HG02840 (cell line): ENCODE data around the gene TMUB2.
A peak's percentile ranks its signal among the peaks of the same experiment; 100 is the strongest.
"Not testable (repeated sequence)": the region's sequence is repeated elsewhere in the genome, so short reads cannot be mapped to it uniquely, and the experiment has no call there.

Source experiments
- ATAC-seq: cut with Tn5 transposase; IDR thresholded peaks from one replicate; pipeline ENCODE4 v1.9.1; 2021; ENCODE audit warnings: mild to moderate bottlenecking, moderate library complexity, moderate number of reproducible peaks; ENCODE audit not compliant: unreplicated experiment, low FRiP score

Gene TMUB2

DNA sequence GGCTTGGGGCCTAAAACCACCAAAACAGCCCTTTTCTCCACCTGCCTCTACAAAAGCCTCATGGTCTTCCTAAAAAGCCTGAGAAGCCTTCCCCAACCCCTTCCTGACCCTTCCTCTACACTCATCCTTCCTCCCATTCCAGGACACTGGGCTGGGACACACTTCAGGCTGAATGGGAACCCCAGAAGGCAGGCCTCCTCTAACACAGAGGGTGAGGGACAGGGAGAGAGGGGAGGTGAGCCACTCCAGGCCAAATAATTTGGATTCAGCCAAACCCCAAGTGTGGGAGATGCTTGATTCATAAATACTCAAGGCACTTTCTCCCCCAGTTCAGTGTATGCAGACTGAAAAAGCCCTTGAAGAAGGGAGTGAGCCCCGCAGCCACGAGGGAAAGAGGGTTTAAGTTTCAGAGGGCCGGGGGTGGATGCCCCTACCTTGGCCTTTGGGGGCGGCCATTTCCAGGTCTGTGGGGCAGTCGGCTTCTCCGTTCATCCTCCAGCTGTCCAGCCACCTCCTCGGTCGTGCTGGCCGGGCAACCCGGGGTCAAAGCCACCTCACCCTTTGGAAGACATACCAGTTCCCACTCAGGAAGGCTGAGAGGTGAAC lies 31.1 kb downstream of the TMUB2 start:
- no peak for ATAC-seq

DNA sequence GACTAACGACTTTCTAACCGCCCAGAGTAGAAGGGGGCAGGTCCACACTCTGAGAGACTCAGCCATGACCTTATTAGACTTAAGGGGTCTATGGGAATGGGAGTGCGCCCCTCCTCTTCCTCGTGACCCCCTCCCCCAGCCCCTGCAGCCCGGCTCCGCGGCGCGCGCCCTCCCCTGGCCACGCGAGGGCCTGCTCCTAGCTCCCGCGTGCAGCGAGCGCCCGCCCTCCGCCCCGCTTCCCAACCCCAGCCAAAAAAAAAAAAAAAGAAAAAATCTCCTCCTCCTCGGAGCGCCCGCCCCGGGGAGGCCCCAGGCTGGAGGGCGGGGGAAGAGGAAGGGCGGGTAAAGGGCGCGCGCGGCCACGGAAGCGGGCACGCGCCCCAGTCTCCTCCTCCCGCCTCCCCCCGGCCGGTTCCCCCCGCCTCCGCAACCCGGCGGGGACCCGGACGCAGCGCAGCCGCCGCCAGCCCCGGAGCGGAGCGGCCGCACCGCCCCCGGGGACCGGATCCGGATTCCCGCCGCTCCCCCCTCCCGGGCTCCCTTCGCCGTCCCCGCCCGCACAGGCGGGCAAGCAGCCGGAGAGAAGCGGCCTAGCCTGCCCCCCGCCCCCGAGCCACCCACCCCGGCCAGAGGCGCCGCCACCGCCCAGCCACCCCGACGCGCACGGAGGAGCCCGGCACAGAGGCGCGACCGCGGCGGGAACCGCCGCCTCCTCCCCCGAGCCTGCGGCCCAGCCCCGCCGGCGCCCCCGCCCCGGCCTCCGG lies 31.8 kb downstream of the TMUB2 start:
- peak; percentile 33 for ATAC-seq

DNA sequence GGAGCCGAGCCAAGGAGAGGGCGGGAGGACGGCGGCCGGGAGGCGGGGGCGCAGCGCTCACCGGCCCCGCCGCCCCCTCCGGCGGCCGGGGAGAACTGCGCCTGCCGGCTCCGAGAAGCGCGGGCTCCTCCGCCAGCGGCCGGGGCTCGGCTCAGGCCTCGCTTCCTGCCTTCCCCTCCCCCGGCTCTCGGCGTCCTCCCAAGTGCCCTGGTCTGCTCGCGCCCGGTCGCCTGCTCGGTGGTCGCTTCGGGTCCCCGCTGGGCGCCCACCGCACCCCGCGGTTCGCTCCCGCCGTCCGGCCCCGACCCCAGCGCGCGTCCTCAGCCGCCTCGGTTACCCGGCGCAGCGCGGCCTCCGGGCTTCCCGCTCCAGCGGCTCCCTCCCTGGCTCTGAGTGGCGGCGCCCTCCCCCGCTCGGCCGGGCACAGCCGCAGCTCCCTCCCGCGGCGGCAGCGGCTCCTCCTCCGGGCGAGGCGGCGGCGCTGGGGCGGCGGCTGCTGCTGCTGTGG lies 32.4 kb downstream of the TMUB2 start:
- peak; percentile 41 for ATAC-seq

DNA sequence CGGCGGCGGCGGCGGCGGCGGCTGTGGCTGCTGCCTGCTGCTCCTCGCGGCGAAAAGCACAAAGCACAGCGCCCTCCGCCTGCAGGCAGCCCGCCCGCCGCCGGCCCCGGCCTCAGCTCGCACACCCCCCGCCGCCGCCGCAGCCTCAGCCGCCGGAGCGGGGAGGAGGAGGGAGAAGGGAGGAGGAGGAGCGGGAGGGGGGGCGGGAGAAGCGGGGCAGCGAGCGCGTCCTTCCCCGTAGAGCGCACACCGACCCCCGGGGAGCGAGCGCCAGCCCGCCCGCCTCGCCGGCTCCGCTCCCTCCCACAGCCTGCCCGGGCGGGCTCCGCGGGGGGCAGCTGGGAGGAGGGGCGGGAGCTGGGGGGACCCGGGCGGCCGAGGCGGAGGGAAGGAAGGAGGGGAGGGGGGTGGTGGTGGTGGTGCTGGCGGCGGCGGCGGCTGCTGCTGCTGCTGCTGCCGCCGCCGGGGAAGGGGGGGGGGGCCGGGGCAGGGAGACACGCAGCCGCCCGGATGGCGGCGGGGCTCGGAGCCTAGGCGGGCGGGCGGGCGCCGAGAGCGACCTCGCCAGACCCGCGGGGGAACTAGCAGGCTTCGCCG lies 32.9 kb downstream of the TMUB2 start, which contains the start of gene UBTF:
Gene UBTF, minus strand, starts transcription at position 60 of the 597 bp plus-strand sequence. CDS start 1,446 bp downstream, outside the sequence.
- ATAC-seq: peak; percentile 5

DNA sequence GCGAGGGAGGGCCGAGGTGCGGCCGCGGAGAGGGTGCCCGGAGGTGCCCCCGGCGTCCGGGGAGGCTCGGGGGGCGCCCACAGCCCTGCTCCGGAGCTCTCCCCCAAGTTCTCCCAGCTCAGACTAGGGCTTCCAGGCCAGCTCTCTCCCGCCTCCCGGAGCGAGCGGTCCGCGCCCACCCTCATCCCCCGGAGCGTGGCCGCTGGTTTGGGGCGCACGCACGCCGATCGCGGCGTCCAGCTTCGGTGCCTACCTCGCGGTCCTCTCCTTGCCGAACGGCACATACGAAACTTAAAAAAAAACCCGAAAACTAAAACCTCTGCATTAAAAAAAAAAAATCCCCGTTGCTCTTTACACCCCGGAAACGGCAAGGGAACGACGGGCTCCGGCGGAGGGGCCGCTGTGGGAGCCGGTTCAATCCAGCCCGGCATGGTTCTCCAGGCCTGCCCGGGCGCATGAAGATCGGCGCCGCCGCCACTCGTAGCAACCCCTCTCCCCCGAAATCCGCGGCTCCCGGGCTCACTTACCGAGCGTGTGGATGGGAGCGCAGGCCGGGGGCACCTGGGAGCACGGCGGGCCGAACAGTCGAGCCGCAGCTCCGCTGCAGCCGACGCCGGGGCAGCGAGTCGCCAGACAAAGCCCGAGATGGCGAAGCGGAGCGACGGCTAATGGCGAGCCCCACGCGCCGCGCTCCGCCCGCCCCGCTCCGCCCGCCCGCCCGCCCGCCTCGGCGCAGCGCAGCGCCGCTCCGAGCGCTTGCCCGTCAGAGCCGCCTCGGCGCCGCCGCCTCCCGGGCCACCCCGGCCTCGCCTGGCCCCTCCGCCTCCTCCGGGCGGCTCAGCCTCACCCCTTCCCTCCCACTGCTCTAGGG lies 33.7 kb downstream of the TMUB2 start:
- ATAC-seq: no peak

DNA sequence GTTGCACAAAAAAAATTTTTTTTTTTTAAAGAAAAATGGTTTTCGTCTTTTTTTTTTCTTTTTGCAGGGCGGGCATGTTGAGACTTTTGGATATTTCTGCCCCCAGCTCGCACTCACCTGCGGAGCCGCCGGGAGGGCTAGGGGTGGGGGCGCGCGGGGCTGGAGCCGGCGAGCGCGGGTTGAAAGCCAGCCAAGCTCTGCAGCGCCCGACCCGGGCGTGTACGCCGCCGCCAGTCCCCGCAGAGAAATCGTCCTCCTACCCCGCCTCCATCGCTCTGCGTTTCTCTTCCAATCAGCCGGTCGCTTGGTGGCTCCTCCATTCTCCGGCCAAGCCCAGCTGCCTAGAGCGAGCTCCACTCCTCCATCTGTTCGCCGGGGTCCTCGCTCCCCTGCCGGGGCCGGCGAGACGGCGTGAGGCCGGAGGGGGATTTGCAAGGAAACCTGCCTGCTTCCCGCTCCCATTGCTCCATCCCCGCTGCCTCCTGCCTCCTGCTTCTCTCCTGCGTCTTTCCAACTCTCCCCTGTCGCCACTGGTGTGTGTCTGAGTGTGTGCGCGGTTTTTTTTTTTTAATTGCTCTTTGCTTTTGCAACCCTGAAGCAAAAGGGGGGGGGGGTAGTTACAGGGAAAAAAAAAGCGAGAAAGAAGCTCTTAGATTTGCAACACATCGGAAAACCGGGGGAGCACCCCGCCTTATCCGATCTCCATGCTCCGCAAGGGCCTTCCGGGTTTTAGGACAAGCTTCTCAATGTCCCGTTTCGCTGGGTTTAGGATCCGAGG lies 34.5 kb downstream of the TMUB2 start:
- ATAC-seq: no peak

DNA sequence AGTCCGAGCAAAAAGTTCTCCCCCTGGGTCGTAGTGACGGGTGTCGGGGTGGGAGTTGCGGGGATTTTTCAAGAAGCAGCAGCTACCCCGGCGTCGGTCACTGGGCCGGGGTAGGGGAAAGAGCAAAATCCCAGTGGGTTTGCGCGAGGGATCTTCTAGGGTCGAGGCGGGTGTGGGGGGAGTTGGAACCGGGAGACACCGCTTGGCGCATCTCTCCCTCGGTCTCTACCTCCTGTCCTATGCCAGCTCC lies 35.0 kb downstream of the TMUB2 start:
- ATAC-seq: no peak

DNA sequence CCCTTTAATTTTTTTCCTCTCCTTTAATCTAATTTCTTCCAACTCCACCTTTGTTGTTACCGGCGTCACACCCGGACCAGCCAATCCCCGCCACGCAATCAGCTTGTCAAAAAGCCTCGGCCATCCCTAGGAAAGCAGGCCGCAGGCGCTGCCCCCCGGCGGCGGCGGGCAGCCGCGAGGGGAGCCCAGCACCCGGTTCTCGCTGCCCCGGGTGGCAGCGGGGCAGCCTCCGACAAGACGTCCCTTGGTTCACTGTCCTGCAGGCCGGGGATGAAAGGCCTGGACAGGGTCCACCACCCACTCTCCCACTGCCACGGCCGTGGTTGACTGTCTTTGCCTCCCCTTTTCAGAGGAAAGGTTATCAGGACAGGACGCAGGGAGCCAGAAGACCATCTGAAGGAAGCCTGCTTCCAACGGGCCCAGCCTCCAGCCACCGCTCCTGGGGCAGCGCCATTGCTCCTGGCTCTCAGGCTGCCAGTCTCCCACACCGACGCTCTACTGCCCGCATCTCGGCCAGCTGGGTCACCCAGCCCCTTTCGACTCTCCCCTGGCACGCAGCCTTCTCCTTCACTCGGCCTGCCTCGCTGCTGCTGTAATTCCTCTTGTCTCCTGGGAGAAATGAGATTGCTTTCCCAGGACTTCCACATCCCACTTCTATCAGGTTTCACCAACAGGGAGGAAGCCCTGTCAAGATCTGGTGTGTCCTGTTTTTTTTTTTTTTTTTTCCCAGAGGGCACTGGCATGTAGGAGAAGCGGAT lies 35.5 kb downstream of the TMUB2 start:
- no peak for ATAC-seq

DNA sequence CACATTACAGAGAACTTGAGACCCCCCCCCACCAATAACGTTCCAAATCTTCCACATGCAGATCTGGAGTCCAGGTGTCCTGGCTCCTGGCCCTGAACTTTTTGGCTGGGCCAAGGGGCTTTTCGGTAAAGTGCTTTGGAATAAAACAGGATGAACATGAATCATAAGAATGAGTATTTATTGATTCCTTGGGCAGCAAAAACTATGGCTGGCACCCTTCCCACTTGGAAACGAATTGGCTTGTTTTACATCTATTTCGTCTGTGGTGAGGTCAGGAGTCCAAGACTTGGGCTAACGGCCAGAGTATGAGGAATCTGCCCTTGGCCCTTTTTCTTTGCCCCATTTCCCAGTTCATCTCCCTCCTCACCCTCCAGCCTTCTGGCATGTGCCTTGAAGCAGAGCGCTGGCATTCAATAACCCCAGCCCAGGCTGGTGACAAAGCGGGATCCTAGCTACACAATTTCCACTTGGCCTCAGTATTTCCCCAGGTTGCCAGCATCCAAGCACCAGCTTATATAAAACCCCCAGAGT lies 36.8 kb downstream of the TMUB2 start:
- no peak for ATAC-seq

DNA sequence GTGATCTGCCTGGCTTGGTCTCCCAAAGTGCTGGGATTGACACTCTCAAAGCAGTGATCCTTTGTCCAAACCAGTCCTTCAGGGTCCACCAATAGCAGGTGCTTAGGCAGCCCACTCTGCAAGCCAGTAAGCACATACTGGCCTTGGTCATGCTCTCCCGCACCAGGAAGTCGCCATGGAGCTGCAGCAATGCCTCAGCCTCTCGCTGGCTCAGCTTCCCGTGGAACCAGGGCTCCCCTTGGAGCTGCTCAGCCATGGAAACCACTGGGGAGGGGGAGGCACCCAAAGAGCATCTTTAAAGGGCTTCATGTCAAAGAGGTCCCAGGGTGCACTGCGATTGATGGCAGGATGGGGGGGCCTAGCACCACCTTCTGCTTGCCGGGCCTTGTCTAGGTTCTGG lies 42.3 kb downstream of the TMUB2 start:
- ATAC-seq: no peak

DNA sequence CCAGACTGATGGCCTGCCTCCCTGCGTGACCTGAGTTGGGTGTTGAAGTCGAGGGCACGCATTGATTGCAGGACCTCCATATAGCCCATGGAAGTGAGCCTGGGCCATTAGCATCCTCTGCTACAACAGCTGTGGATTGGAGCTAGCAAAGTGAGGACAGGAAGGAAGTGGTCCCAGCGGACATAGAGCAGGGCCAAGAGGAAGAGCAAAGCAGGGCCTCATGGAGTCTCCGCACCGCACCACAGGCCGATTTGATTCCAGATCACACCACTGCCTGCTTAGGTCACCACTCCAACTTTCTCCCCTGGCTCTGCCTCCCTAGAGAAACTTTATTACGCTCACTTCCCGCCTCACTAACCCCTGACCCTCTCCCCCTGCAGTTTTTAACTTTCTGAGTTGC lies 43.4 kb downstream of the TMUB2 start:
- ATAC-seq: no peak

DNA sequence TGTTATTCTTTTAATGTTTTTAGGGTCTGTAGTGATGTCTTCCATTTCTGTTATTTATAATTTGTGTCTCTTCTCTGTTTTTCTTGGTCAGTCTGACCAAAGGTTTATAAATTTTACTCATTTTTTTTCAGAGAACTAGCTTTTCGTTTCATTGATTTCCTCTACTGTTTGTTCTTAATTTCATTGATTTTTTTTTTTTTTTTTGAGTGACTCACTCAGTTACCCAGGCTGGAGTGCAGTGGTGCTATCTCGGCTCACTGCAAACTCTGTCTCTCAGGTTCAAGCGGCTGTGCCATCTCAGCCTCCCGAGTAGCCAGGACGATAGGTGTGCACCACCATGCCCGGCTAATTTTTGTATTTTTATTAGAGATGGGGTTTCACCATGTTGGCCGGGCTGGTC lies 45.3 kb downstream of the TMUB2 start:
- no peak for ATAC-seq

DNA sequence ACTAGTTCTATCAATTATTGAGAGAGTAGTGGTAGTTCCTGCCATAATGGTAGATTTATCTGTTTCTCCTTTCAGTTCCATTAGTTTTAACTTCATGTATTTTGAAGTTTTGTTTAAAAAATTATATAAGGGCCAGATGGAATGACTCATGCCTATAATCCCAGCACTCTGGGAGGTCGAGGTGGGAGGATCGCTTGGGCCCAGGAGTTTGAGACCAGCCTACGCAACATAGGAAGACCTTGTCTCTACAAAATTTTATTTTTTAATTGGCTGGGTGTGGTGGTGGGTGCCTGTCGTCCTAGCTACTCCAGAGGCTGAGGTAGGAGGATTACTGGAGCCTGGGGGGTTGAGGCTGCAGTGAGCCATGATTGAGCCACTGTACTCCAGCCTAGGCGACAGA lies 46.8 kb downstream of the TMUB2 start:
- no peak for ATAC-seq

DNA sequence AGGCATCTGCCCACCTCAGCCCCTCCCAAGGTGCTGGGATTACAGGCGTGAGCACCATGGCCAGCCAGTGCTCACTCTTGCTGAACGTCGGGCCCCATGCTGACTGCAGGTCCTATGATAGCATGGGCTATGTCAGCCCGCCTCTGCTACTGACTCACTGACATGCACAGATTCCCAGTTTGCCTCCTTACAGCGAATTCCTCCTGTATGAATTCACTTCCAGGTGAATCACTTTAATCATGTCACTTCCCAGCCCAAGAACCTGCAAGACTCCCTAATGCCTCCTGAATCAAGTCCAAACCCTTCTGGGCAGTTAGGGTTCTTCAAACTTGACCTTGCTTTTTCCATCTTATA lies 48.8 kb downstream of the TMUB2 start:
- no peak for ATAC-seq

DNA sequence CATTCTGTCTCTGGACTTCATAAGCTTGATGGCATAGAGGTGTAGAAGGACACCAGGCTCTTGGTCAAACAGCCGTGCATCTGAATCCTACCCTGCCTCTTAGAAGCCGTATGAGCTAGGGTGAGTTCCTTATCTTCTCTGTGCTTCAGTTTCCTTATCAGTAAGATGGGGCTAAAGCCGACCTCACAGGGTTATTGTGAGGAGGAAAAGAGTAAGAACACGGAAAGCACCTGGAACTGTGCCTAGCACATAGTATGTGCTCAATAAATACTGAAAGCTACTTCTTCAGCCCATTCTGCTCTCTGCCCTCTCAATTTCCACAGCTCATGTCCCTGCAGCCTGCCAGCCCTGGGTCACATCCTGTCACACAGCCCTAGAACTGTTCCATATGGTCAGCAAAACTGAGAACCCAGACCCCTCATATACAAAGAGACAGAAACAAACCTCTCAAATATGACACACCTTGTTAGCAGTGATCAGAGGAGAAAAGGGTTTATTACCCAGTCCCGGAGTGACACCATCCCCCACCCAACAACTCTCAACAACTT lies 49.7 kb downstream of the TMUB2 start:
- no peak for ATAC-seq

DNA sequence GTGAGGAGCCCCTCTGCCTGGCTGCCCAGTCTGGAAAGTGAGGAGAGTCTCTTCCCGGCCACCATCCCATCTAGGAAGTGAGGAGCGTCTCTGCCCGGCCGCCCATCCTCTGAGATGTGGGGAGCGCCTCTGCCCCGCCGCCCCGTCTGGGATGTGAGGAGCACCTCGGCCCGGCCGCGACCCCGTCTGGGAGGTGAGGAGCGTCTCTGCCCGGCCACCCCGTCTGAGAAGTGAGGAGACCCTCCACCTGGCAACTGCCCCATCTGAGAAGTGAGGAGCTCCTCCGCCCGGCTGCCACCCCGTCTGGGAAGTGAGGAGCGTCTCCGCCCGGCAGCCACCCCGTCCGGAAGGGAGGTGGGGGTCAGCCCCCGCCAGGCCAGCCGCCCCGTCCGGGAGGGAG lies 51.1 kb downstream of the TMUB2 start:
- ATAC-seq: not testable (repeated sequence)

DNA sequence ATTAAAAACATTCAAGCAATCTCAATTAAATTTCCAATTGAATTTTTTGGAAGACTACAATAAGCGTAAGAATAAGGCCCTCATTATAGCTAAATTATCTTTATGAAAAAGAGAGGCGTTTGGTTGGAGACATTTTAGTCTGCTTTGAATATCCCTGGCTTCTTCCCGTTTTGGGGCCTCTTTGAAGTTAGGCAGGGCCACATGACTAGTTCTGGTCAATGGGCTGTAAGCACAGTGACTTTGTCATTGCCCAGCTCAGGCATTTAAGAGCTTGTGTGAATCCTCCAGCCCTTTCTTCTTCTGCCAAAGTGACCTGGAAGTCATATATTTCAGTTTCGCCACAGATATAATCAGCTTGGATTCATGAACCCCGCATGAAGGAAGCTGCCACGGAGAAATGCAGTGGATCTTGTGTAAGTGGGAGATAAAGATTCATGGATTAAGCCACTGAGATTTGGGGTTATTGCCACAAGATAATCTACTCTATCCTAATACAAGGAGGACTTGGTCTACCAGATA lies 54.4 kb downstream of the TMUB2 start:
- no peak for ATAC-seq
